Measurements from ENCODE around the gene FEM1A. TPM values are rescaled to one million over a fixed set of nuclear protein-coding genes. Genes with fewer than 3 reads are reported as not detected.

Gene FEM1A
- total and polyA plus RNA-seq, 2 of the 13 experiments (the other 11 are each of a cell fraction or from before 2014, with no cell fraction given), result 3.2 to 10.8 TPM

DNA sequence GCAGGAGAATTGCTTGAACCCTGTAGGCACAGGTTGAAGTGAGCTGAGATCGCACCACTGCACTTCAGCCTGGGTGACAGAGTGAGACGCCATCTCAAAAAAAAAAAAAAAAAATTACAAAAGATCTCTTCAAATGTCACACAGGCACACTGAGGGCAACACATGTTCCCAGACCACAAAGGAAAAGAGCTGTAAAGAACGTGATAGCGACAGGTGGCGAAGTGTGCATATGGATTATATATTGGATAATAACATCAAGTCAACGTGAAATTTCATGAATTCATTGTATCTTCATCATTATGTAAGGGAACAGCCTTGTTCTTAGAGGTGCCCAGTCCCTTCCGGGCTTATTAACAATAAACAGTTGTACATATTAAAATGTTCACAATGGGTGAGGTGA is 36.1 kb upstream of the FEM1A start:
- 0 out of 5 replicates have a peak, but pooled peaks cover 0 to 9% of the 10 kb centered on the region in 2 experiments for H3K27me3 ChIP-seq (ENCODE audit: control insufficient read depth in 1 of 2, insufficient read depth in 2 of 2, low read length in 2 of 2)
- no peak overlapping the region for H2AFZ ChIP-seq (ENCODE audit: low read length)
- ChIA-PET POLR2A (no interaction called here), CTCF (ENCODE audit: low intra/inter-chr PET ratio, low total read pairs) (no interaction called here)
- peaks cover 23% of the 10 kb centered on the region for H3K4me1 ChIP-seq (ENCODE audit: insufficient read depth, low read length)
- WGBS (ENCODE audit: low lambda C conversion rate), result 61% methylated on average over 7 of the region's 7 CpGs
- H4K20me1 ChIP-seq (ENCODE audit: insufficient read depth, low read length), result no peaks in the 10 kb centered on the region
- no peak overlapping the region for H3K27ac ChIP-seq (ENCODE audit: extremely low read length, insufficient read depth, low read length)
- no peak overlapping the region for H3K9ac ChIP-seq (ENCODE audit: insufficient read depth, low read depth, low read length)
- H3K79me2 ChIP-seq (ENCODE audit: insufficient read depth, low read length), result no peaks in the 10 kb centered on the region
- TF ChIP-seq RFXAP (CRISPR knock-in tag; IDR thresholded peaks at IDR 0.05; ENCODE audit: borderline replicate concordance), result no peak
- TF ChIP-seq FOXK1 (CRISPR knock-in tag; IDR thresholded peaks at IDR 0.05; ENCODE audit: borderline replicate concordance, low read depth), result no peak
- no peaks in the 10 kb centered on the region for H3K36me3 ChIP-seq (replicated peaks in 1 of 2; ENCODE audit: control insufficient read depth in 1 of 2, insufficient read depth in 2 of 2, low read length in 2 of 2)
- H3K9me3 ChIP-seq (ENCODE audit: low read length), result no peaks in the 10 kb centered on the region
- no peak for ATAC-seq
- in situ Hi-C loops (cut with HindIII; ENCODE audit: extremely low pct_ligation_motif_present, low pct_unique_long_range_greater_than_20kb), result no loop called here
- BruUV-seq (replicated peaks), result no TSS peak
- H3K4me2 ChIP-seq (ENCODE audit: low read depth, low read length), result no peak overlapping the region
- no peak overlapping the region for H3K4me3 ChIP-seq (replicated peaks in 1 of 3; ENCODE audit: insufficient read depth in 1 of 3, low read depth in 2 of 3, low read length in 3 of 3)
- no peak for DNase-seq (ENCODE audit: low spot score)
- no peak for FAIRE-seq
- intact Hi-C loops (cut with micrococcal nuclease; ENCODE audit: unreplicated experiment), result no loop called here

DNA sequence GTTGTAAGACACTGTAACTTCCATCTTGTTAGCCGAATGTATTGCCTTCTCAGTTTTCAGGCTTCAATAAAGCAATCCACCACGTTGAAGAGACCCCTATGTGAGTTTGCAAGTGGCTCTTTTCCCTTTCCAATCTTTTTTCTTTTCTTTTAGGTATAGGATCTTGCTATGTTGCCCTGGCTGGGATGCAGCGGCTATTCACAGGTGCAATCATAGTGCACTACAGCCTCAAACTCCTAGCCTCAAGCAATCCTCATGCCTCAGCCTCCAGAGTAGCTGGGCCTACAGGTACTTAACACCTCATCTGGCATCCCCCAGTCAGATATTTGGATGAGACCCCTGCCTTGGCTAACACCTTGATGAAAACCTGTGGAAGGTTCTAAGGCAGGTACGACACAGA is 33.5 kb upstream of the FEM1A start:
- Histone ChIP-seq H3K4me2 (ENCODE audit: low read depth, low read length) (no peak overlapping the region), H3K27me3 (ENCODE audit: control insufficient read depth in 1 of 2, insufficient read depth in 2 of 2, low read length in 2 of 2) (0 out of 5 replicates have a peak, but pooled peaks cover 0 to 3% of the 10 kb centered on the region in 2 experiments), H3K36me3 (replicated peaks in 1 of 2; ENCODE audit: control insufficient read depth in 1 of 2, insufficient read depth in 2 of 2, low read length in 2 of 2) (no peaks in the 10 kb centered on the region), H3K9ac (ENCODE audit: insufficient read depth, low read depth, low read length) (no peak overlapping the region), H3K9me3 (ENCODE audit: low read length) (no peaks in the 10 kb centered on the region), H4K20me1 (ENCODE audit: insufficient read depth, low read length) (no peaks in the 10 kb centered on the region), H3K4me3 (replicated peaks in 1 of 3; ENCODE audit: insufficient read depth in 1 of 3, low read depth in 2 of 3, low read length in 3 of 3) (no peak overlapping the region), H3K27ac (ENCODE audit: extremely low read length, insufficient read depth, low read length) (no peak overlapping the region), H3K79me2 (ENCODE audit: insufficient read depth, low read length) (no peaks in the 10 kb centered on the region), H3K4me1 (ENCODE audit: insufficient read depth, low read length) (peaks cover 36% of the 10 kb centered on the region), H2AFZ (ENCODE audit: low read length) (no peak overlapping the region)
- WGBS (ENCODE audit: low lambda C conversion rate), result 52% methylated on average over 4 of the region's 4 CpGs
- CTCF ChIA-PET (ENCODE audit: low intra/inter-chr PET ratio, low total read pairs), result no interaction called here
- in situ Hi-C loops (cut with HindIII; ENCODE audit: extremely low pct_ligation_motif_present, low pct_unique_long_range_greater_than_20kb), result no loop called here
- no peak for DNase-seq (ENCODE audit: low spot score)
- intact Hi-C loops (cut with micrococcal nuclease; ENCODE audit: unreplicated experiment), result no loop called here
- no peak for FAIRE-seq
- TF ChIP-seq HOXA7 (CRISPR knock-in tag; IDR thresholded peaks at IDR 0.05), result no peak
- peak; percentile 62 for TF ChIP-seq ZNF121 (CRISPR knock-in tag; IDR thresholded peaks at IDR 0.05)
- TF ChIP-seq ZNF260 (CRISPR knock-in tag; IDR thresholded peaks at IDR 0.05; ENCODE audit: borderline replicate concordance, low read depth), result no peak
- no peak for TF ChIP-seq MAF1 (CRISPR knock-in tag; IDR thresholded peaks at IDR 0.05; ENCODE audit: borderline replicate concordance)
- TF ChIP-seq RCOR2 (CRISPR knock-in tag; IDR thresholded peaks at IDR 0.05), result no peak
- POLR2A ChIA-PET, result no interaction called here
- no TSS peak for BruUV-seq (replicated peaks)
- no peak for ATAC-seq
